ENCODE measurements around the gene GNAQ.

- TF ChIP-seq CTCF (conservative IDR thresholded peaks at IDR 0.05; ENCODE audit: low read depth in 2 of 2) (no peak), STAT1 (IDR thresholded peaks at IDR 0.05; ENCODE audit: unreplicated experiment) (no peak), ETS1 (IDR thresholded peaks at IDR 0.05) (no peak), POLR2AphosphoS5 (IDR thresholded peaks at IDR 0.05; ENCODE audit: low read depth) (no peak), EZH2phosphoT487 (IDR thresholded peaks at IDR 0.05; ENCODE audit: unreplicated experiment) (no peak), ZNF331 (CRISPR knock-in tag; IDR thresholded peaks at IDR 0.05; ENCODE audit: low read depth) (no peak), EZH2 (IDR thresholded peaks at IDR 0.05; ENCODE audit: low read depth, unreplicated experiment) (no peak), REST (IDR thresholded peaks at IDR 0.05; ENCODE audit: unreplicated experiment) (no peak), CREB1 (CRISPR knock-in tag; IDR thresholded peaks at IDR 0.05; ENCODE audit: low read depth) (no peak), NANOG (IDR thresholded peaks at IDR 0.05; ENCODE audit: borderline replicate concordance) (no peak), JUNB (IDR thresholded peaks at IDR 0.05; ENCODE audit: unreplicated experiment) (no peak)
These were observed 29.5 kb downstream of the GNAQ start for GRCh38 chr9:78001946-78002731.
